Fibroblast of mammary gland (primary cell): Measurements from ENCODE around the gene SGPL1.

Source experiments
- DNase-seq: peaks from one replicate; pipeline ENCODE4 v3.0.0-alpha.2; 2010; ENCODE audit warnings: low read depth
- H3K4me3 ChIP-seq: 2 replicates; pipeline ENCODE4 v1.5.1; 2011; ENCODE audit warnings: low read depth, mild to moderate bottlenecking, low read length, moderate library complexity; ENCODE audit not compliant: control insufficient read depth
- TF ChIP-seq, protein P1 (sequence below): conservative IDR thresholded peaks from 2 replicates; pipeline ENCODE4 v1.5.1; 2011; ENCODE audit warnings: low read depth, low read length, inconsistent platforms; ENCODE audit not compliant: control insufficient read depth, insufficient read depth

SGPL1 gene

DNA sequence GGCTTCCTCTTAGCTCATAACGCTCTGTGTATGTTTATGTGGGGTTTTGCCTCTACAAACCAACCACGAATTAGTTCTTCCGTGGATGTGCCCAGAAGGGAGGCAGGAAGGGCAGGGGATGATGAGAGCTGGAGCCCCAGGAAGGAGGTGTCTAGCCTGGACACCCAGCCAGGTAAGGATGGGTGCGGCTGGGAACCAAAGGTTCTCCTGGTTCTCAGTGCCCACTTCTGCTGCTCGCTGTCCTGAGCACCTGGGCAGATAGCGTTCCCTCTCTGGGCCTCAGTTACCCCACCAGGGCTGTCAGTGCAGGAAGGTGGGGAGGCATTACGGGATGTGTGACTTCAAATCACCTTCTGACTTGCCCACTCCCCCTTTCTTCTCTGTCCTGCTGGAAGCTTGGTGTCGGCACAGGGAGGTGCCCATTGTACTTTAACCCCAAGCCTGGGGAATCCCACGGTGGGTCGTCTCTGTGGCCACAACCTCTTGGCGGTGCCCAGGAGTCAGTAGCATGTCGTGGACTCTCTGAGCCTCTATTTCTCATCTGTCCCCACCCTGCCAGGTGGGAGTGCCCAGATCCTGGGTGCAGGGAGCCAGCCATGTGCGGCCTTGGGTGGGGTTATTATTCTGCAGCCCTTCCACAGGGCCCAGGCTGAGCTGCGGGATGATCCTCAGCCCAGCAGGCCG, 91.3 kb downstream of the SGPL1 start:
- no peak overlapping the region for H3K4me3 ChIP-seq
- no peak for DNase-seq
- TF ChIP-seq, protein P1, sequence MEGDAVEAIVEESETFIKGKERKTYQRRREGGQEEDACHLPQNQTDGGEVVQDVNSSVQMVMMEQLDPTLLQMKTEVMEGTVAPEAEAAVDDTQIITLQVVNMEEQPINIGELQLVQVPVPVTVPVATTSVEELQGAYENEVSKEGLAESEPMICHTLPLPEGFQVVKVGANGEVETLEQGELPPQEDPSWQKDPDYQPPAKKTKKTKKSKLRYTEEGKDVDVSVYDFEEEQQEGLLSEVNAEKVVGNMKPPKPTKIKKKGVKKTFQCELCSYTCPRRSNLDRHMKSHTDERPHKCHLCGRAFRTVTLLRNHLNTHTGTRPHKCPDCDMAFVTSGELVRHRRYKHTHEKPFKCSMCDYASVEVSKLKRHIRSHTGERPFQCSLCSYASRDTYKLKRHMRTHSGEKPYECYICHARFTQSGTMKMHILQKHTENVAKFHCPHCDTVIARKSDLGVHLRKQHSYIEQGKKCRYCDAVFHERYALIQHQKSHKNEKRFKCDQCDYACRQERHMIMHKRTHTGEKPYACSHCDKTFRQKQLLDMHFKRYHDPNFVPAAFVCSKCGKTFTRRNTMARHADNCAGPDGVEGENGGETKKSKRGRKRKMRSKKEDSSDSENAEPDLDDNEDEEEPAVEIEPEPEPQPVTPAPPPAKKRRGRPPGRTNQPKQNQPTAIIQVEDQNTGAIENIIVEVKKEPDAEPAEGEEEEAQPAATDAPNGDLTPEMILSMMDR = no peak

DNA sequence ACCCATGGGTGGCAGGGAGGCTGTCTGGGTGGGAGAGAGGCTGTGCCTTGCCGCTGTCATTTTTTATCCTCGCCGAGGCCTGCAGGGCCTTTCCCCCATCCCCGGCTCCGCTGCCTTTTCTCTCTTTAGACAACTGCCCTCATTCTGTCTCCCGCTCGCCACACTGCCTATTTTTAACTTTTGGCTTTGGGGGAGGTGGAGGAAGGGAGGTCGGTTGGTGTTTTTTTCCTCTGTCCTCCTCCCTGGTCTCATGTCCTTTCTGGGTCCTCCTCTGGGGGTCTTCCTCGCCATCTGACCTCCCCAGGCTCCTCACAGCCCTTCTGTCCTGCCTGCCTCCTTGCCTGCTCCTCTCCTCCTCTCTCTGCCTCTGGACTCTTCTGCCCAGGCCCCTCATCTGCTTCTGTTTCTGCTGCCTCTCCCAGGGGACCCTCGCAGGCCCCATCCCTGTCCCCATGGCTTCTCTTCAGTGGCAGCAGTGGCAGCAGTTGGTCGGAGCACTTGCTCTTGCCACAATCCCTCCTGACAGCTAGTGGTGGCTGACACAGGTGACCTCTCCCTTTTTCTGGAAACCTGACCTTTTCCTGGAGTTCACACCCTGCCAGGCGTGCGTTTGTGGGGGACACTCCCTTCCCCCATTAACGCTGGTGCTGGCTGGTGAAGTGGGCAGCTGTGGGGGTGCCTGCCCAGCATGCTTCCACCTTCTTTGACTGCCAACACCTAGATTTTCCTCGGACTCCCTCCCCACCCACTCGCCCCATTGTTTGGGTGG, 92.1 kb downstream of the SGPL1 start:
- no peak overlapping the region for H3K4me3 ChIP-seq
- TF ChIP-seq, protein P1 = no peak
- no peak for DNase-seq

DNA sequence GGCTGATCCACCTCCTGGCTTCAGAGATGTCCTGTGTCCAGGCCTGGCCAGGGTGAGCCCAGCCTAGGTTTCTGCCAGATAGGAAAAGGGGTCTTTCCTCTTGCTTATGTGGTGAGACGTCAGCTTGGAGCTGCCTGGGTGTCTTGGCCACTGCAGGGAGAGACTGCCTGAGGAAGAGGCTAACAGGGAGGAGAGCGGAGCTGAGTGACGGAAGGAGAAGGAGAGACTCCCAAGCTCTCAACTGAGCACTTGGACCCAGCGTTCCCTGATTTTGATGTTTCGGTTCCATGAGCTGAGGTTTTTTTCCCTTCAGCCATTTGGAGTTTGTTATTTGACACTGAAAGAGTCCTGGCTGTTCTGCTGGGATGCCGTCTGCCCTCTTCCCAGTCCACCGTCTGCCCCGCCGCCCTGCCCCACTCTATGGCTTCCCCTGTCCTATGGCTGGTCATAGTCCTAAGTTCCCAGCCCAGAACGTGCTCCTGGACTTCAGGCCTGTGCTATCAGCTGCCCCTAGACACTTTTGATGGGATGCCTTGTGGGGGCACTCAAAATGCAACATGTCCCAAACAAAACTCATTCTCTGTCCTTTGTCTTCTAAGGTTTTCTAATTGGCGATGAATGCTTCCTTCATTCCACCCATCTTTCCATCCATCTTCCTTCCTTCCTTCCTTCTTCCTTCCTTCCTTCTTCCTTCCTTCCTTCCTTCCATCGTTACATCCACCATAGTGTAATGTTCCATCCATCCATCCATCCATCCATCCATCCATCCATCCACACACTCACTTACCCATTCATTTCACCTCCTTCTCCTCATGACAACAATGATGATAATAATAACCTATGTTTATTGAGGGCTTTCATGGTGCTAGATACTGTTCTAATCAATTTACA, 92.9 kb downstream of the SGPL1 start:
- H3K4me3 ChIP-seq = no peak overlapping the region
- TF ChIP-seq, protein P1 = no peak
- DNase-seq = no peak

DNA sequence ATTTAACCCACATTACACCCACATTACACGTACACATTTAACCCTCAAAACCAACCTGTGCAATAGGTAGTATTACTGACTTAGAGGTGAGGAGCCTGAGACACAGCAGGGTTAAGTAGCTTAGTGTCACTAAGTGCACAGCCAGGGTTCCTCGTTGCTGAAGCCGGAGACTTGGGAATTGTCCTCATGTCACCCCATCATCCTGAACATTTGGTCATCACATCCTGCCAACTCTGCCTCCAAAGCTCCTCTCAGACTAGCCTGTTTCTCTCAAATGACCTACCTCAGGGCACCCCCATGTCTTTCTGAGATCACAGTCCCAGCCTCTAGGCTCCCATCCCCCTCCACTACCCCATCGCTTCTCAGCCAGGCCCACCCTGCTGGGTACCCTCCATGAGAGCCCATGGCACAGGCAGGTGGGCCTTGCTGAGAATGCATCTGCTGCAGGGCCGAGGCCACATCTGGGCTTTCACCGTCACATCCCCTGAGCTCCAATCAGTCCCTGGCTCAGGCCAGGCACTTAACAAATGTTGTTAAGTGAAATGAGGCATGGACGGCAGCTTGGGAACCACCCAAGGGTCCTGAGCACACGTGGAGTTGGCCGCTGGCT, 93.7 kb downstream of the SGPL1 start:
- no peak for DNase-seq
- no peak overlapping the region for H3K4me3 ChIP-seq
- TF ChIP-seq, protein P1 = no peak

DNA sequence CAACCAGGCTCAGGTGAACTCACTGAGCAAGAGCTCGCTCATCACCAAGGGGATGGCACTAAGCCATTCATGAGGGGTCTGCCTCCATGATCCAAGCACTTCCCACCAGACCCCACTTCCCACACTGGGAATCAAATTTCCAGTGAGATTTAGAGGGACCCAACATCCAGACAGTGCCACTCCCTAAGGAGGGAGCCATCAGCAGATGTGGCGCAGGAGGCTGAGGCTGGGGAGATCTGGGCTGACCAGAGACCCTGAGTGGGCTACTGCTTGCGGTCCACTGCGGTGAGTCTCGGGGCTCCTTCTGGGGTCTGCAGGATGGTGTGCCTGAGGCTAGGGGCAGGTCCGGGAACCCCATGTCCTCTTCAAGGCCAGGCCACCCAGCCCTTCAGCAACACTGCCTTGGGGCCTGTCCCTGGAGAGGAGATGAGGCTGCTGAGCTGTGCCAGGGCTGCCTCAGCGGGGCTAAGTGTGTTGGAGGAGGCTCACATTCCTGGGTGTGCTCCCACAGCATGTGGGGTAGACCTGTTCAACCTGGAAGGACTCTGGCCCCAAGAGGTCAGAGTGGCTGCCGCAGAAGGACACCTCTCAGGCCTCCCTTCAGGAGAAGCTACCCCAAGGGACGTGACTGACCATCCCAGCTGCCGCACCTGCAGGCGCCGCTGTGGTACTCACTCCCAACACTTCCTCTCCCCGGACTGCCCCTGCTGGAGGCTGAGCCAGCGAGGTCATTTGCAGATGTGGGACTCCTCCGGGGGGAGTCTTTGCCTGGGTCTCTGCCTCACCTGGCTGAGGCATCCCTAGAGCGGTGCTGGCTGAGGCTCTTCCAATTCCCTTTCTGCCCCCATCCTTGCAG, 95.0 kb downstream of the SGPL1 start:
- TF ChIP-seq, protein P1 = no peak
- no peak for DNase-seq
- H3K4me3 ChIP-seq = no peak overlapping the region
